Embryonic facial prominence (tissue), 1 donor: Measurements from ENCODE around the gene KBTBD4.
"Not testable (repeated sequence)": the region's sequence is repeated elsewhere in the genome, so short reads cannot be mapped to it uniquely, and the experiment has no call there.

Experiments
- DNase-seq: peaks from one replicate; pipeline ENCODE4 v3.0.0-alpha.2; 2016; ENCODE audit errors: extremely low spot score

Gene KBTBD4

GRCh38 chr11:47560426-47560825 is 18.3 kb downstream of the KBTBD4 start:
- DNase-seq, result no peak

- no peak for DNase-seq
Measured at GRCh38 chr11:47558695-47559094, 20.1 kb downstream of the KBTBD4 start.

GRCh38 chr11:47557004-47557403 is 21.8 kb downstream of the KBTBD4 start:
- DNase-seq, result not testable (repeated sequence)

DNA sequence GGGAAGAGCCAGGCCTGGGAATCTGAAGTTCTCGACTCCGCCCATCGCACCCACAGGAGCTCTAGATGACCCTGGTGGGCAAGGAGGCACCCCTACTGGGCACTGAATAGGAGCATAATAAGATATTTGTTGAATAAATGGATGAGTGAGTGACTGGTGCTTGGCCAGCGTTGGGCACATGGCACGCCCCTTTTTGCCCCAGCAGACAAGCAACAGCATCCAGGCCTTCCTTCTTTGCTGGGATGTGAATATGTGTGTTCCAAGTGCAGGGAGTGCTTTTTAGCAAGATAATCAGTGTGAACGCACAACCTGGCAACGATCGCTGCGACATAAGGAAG is 25.4 kb downstream of the KBTBD4 start:
- DNase-seq, result no peak

- peak; percentile 67 for DNase-seq
Measured at GRCh38 chr11:47552566-47553405, 26.0 kb downstream of the KBTBD4 start, which contains the start of gene CELF1. TSS of gene CELF1 (minus strand) at chr11:47553132. CDS start at chr11:47499523, 53,609 bp downstream.

DNA sequence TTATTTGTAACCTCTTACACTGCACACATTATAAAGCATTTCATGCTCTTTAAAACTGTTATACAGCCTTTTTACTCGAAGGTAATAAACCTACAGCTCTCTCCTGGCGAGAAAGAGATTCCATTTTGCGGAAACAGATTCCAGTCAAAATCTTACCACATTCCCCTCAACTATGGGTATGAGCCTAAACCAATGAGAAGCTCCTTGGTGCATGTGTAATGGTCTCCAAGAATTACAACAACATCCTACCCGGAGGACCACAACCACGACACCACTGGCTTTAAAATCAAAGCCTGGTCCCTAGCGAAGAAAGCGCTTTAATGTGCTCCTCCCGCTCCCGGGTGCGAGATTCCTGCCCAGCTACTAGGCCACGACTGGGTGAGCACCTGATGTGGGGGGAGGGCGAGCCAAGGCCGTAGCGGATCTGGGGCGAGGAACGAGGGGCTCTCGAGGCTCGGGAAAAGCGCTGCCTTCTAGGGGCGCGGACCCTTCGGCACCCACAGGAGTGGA is 26.7 kb downstream of the KBTBD4 start:
- DNase-seq, result no peak

DNA sequence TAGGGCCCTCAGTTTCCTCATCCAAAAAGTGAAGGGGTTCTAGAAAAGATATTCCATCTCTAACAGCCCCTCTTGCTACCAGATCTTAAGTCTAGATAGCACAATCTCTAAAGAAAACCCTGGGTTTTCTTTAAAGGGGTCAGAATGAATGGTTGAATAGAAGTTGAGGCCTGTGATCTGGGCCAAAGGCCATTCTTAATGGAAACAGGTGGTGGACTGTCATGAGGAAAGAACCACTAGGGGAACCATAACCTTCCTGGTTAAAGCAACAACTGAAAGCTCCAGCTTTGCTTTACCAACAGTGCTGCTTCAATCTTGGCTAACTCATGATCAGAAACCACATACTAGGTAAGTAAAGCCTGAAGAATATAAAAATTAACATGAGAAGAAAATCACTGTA is 27.7 kb downstream of the KBTBD4 start:
- DNase-seq, result no peak

GRCh38 chr11:47550288-47551047 is 28.3 kb downstream of the KBTBD4 start:
- DNase-seq, result no peak

- DNase-seq, result not testable (repeated sequence)
Measured at GRCh38 chr11:47546274-47546673, 32.5 kb downstream of the KBTBD4 start.

DNA sequence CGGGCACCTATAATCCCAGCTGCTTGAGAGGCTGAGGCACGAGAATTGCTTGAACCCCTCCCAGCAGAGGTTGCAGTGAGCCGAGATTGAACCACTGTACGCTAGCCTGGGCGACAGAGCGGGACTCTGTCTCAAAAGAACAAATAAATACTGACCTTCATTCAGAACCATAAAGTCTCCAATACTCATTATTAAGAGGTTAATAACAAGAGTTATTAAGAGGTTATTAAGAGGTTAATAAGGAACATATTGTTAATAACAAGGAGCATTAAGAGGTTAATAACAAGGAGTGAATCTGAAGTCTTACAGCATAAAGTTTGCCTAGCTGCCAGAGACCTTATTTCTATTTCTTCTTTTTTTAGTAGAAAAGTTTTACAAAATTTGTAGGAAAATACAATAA is 33.5 kb downstream of the KBTBD4 start:
- no peak for DNase-seq

DNA sequence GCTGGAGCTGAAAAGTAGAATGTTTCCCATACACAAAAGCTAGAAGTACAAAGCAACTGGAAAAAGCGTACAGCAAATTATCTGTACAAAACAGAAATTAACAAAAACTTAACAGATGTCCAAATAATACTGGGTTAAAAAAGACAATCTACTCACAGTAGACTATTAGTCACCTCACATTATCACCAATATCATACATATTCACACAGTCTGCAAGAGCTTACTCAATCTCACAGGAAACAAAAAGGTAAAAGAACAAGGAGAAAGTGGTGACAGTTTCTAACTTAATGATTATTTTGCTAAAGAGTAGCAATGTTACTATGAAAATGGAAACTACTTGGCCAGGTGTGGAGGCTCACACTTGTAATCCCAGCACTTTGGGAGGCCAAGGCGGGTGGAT is 37.7 kb downstream of the KBTBD4 start:
- no peak for DNase-seq

GRCh38 chr11:47539681-47540039 is 39.1 kb downstream of the KBTBD4 start:
- DNase-seq, result no peak

DNA sequence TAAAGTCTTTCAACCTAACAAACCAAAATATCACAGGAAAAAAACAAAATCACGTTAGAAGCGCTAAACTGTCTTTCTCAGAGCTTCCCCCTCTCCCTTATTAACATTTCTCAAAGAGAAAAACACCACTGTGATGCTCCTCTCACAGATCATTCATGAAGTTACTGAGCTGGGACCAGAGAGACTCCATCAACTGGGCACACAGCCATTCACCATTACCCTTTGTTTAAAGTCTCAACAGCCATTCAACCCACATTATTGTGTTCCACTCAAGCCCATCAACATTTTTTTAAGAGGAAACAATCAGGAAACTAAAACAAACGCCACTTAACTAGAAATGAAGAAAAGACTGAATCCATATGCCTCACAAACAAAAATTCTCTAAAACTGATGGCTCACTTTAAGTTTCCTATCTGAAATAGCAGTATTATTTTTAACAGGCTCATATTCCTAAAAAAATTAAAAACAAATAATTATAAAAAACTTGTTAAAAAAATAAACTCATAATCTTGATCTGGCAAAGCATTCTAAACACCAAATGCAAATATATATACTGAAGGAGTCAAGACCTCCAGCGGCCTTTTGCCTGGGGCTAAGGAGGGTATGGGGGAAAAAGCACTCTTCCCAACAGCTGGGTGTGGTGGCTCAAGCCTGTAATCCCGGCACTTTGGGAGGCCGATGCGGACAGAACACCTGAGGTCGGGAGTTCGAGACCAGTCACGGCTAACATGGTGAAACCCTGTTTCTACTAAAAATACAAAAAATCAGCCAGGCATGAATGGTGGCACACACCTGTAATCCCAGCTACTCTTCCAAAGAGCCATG is 39.8 kb downstream of the KBTBD4 start:
- DNase-seq, result no peak

- no peak for DNase-seq
Measured at GRCh38 chr11:47536915-47537314, 41.9 kb downstream of the KBTBD4 start.

- no peak for DNase-seq
Measured at GRCh38 chr11:47534704-47535251, 44.0 kb downstream of the KBTBD4 start.

DNA sequence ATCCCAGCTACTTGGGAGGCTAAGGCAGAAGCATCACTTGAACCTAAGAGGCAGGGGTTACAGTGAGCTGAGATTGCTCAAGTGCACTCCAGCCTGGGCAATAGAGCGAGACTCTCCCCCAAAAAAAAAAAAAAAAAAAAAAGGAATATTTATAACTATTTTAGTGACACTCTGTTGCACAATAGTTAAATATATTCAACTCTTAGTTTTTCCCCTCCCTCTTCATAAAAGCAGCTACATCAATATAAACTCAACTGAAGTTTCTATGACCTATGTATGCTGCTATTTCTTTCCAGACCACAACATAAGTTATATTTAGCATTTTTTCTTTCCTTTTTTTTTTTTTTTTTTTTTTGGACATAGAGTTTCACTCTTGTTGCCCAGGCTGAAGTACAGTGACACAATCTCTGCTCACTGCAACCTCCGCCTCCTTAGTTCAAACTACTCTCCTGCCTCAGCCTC is 45.0 kb downstream of the KBTBD4 start:
- no peak for DNase-seq

DNA sequence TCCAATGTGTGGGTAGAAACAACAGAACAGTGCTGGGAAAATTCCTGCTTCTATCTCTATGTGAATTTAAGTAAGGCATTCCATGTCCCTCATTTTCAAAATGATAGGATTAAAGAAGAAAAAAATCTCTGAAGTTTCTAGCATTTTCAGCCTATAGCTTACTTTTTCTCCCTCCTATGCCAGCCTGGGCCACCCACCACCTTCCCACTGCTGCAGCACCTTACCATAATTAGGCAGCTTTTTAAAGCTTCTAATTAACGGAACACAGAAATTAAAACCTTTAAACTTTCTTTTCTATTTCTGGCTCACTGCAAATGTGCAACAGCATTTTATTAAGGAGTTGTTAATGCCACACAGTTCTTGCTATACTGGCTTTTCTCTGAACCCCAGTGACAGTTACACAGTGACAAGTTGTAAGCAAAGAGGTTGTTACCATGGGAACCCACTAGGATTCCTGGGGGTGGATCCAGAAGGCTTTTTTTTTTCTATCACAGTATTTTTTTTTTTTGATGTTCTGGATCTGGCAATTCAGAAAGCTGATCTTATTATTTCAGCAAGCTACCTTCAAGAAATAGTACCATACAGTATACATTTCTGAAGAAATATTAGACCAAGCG is 46.1 kb downstream of the KBTBD4 start:
- no peak for DNase-seq

- DNase-seq, result no peak
Measured at GRCh38 chr11:47531666-47532065, 47.1 kb downstream of the KBTBD4 start.

DNA sequence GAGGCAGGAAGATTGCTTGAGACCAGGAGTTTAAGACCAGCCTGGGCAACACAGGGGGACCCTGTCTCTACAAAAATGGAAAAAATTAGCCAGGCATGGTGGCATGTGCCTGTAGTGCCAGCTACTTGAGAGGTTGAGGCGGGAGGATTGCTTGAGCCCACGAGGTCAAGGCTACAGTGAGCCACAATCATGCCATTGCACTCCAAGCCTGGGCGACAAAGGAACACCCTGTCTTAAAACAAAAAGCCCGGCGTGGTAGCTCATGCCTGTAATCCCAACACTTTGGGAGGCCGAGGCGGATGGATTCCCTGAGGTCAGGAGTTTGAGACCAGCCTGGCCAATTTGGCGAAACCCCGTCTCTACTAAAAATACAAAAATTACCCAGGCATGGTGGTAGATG is 48.0 kb downstream of the KBTBD4 start:
- not testable (repeated sequence) for DNase-seq

GRCh38 chr11:47529951-47530350 is 48.8 kb downstream of the KBTBD4 start:
- DNase-seq, result no peak

GRCh38 chr11:47527186-47527585 is 51.6 kb downstream of the KBTBD4 start:
- DNase-seq, result no peak
